Tibial nerve (tissue), 4 donors: ENCODE measurements around the gene IL31. TPM values are rescaled to one million over a fixed set of nuclear protein-coding genes. Genes with fewer than 3 reads are reported as not detected.
A peak's percentile ranks its signal among the peaks of the same experiment; 100 is the strongest.

Experiments used
- DNase-seq, 2 donors: peaks; one replicate each; pipeline ENCODE4 v3.0.0-alpha.2; 2019; ENCODE audit warnings: low spot score in 2 of 2
- H3K27ac ChIP-seq, 4 donors: fragments of 200-600 bp; sonication (generic) in 3 of 4; one replicate each; pipeline ENCODE4 v1.5.1; 2017 to 2019; ENCODE audit warnings: mild to moderate bottlenecking in 1 of 4
- H3K27me3 ChIP-seq, 2 donors: fragments of 200-600 bp; sonication (generic) in 1 of 2; one replicate each; pipeline versions ENCODE4 v1.5.1 to v1.6.0; 2017 to 2019
- H3K36me3 ChIP-seq, 3 donors: fragments of 200-600 bp; sonication (generic); one replicate each; pipeline ENCODE4 v1.5.1; 2018 to 2019
- H3K4me1 ChIP-seq, 4 donors: fragments of 200-600 bp; sonication (generic) in 3 of 4; one replicate each; pipeline ENCODE4 v1.5.1; 2017 to 2019
- H3K4me3 ChIP-seq, 4 donors: fragments of 200-600 bp; sonication (generic) in 3 of 4; one replicate each; pipeline ENCODE4 v1.5.1; 2017 to 2019; ENCODE audit warnings: mild to moderate bottlenecking in 1 of 4, moderate library complexity in 1 of 4
- H3K9me3 ChIP-seq, 4 donors: fragments of 200-600 bp; sonication (generic) in 3 of 4; one replicate each; pipeline ENCODE4 v1.5.1; 2017 to 2019
- CTCF ChIP-seq, 5 experiments: fragments of 200-600 bp in 3 of 5; fragments of 450-650 bp in 2 of 5; sonication (generic) in 3 of 5; IDR thresholded peaks; one replicate each; pipeline ENCODE4 v1.5.1; 2016 to 2019; ENCODE audit warnings: antibody characterized with exemption in 5 of 5, mild to moderate bottlenecking in 3 of 5, moderate library complexity in 2 of 5
- EP300 ChIP-seq, 2 donors: sonication (generic); formaldehyde crosslinking; IDR thresholded peaks; one replicate each; pipeline ENCODE4 v1.6.1; 2017; ENCODE audit warnings: antibody characterized with exemption in 2 of 2, mild to moderate bottlenecking in 1 of 2
- POLR2A ChIP-seq, 2 donors: fragments of 450-650 bp; IDR thresholded peaks; one replicate each; pipeline ENCODE4 v1.6.1; 2017; ENCODE audit warnings: antibody characterized with exemption in 2 of 2, mild to moderate bottlenecking in 2 of 2, moderate library complexity in 2 of 2
- WGBS, 2 donors: methylation state at CpG; one replicate each; pipeline ENCODE4 v1.1.5; 2018; 5-methylcytosine and 5-hydroxymethylcytosine counted together
- small RNA-seq: library from RNA; depleted of rRNA; stranded (forward); fragments of <200 nt; gene quantifications from one replicate; pipeline ENCODE3, GENCODE V24; 2016
- total RNA-seq, 4 donors: library from RNA; depleted of rRNA; stranded (reverse); fragments of >200 nt; gene quantifications; one replicate each; pipeline ENCODE4 v1.1.0, GENCODE V29; 2016

IL31 gene
- total RNA-seq, 4 donors from 2014 or later: not detected

GRCh38 chr12:122124370-122124769 lies 49.7 kb downstream of the IL31 start:
- Histone ChIP-seq H3K4me3 (no peak overlapping the region), H3K36me3 (peaks cover 0 to 20% (median 20%) of the 10 kb centered on the region in 3 donors), H3K9me3 (no peaks in the 10 kb centered on the region), H3K27ac (no peak overlapping the region), H3K27me3 (no peaks in the 10 kb centered on the region), H3K4me1 (peaks cover 0 to 49% (median 16%) of the 10 kb centered on the region in 4 donors)
- no peak for DNase-seq
- 84% methylated on average over 6 of the region's 14 CpGs for WGBS, 2 donors
- no peak for TF ChIP-seq CTCF (IDR thresholded peaks at IDR 0.05)
- no peak for TF ChIP-seq POLR2A (IDR thresholded peaks at IDR 0.05)
- no peak for TF ChIP-seq EP300 (IDR thresholded peaks at IDR 0.05)

- WGBS, 2 donors: 75 to 78% methylated on average over 9 of the region's 9 CpGs
- Histone ChIP-seq H3K4me3 (no peak overlapping the region), H3K36me3 (peaks cover 0 to 14% (median 14%) of the 10 kb centered on the region in 3 donors), H3K4me1 (peaks cover 0 to 49% (median 16%) of the 10 kb centered on the region in 4 donors), H3K27me3 (no peaks in the 10 kb centered on the region), H3K9me3 (no peaks in the 10 kb centered on the region), H3K27ac (no peak overlapping the region)
- TF ChIP-seq POLR2A (IDR thresholded peaks at IDR 0.05) (no peak), EP300 (IDR thresholded peaks at IDR 0.05) (no peak), CTCF (IDR thresholded peaks at IDR 0.05) (no peak)
- no peak for DNase-seq
Measured at GRCh38 chr12:122123761-122124145, 50.3 kb downstream of the IL31 start.

GRCh38 chr12:122123051-122123760 lies 50.8 kb downstream of the IL31 start:
- Histone ChIP-seq H3K27me3 (no peaks in the 10 kb centered on the region), H3K9me3 (no peaks in the 10 kb centered on the region), H3K4me3 (no peak overlapping the region), H3K4me1 (peaks cover 0 to 53% (median 16%) of the 10 kb centered on the region in 4 donors), H3K36me3 (peaks cover 0 to 9% (median 8%) of the 10 kb centered on the region in 3 donors), H3K27ac (peak overlapping the region in 1 of 4 donors; percentile 2)
- peak; percentile 57 to 93 for DNase-seq
- 14 to 18% methylated on average over 20 to 22 of the region's 22 CpGs for WGBS, 2 donors
- TF ChIP-seq CTCF (IDR thresholded peaks at IDR 0.05): peak; percentile 60 to 92 (median 77)
- TF ChIP-seq EP300 (IDR thresholded peaks at IDR 0.05): no peak
- no peak for TF ChIP-seq POLR2A (IDR thresholded peaks at IDR 0.05)

Small RNA genes lying within 50 kb of the gene (small RNA-seq; reads per million reads assigned to genes)
- not detected for gene DIABLO

Other genes starting within 250 kb of the IL31 start
- 10 to 100 TPM in 1 of 4 donors, 1 to 10 TPM in 3; 2.4 to 10.7 (median 5.1) TPM for gene BCL7A, start 152.3 kb downstream of the IL31 start, total RNA-seq
- 10 to 100 TPM; 22.1 to 57.0 (median 27.1) TPM for gene MLXIP, start 95.5 kb downstream of the IL31 start, total RNA-seq
- gene LRRC43, start 8.9 kb upstream of the IL31 start, total RNA-seq: 1 to 10 TPM in 1 of 4 donors, not detected in 3; 1.3 TPM
- under 1 TPM in 1 of 4 donors, not detected in 3; 0.30 TPM for gene B3GNT4, start 29.5 kb upstream of the IL31 start, total RNA-seq
- 10 to 100 TPM; 40.8 to 52.5 (median 42.5) TPM for gene DIABLO, start 51.8 kb upstream of the IL31 start, total RNA-seq
- 10 to 100 TPM; 12.6 to 23.6 (median 19.2) TPM for gene VPS33A, start 92.3 kb upstream of the IL31 start, total RNA-seq
- gene CLIP1, start 248.4 kb upstream of the IL31 start, total RNA-seq: 100 to 1,000 TPM in 1 of 4 donors, 10 to 100 TPM in 3; 89.2 to 105 (median 90.9) TPM